GM19193 (cell line): ENCODE data around the gene KCNK7.

Experiments
- POLR2A ChIP-seq: IDR thresholded peaks from 4 replicates; pipeline ENCODE4 v1.6.1; 2011; ENCODE audit not compliant: insufficient read depth, insufficient read length; ENCODE audit errors: extremely low read depth

KCNK7 gene

DNA sequence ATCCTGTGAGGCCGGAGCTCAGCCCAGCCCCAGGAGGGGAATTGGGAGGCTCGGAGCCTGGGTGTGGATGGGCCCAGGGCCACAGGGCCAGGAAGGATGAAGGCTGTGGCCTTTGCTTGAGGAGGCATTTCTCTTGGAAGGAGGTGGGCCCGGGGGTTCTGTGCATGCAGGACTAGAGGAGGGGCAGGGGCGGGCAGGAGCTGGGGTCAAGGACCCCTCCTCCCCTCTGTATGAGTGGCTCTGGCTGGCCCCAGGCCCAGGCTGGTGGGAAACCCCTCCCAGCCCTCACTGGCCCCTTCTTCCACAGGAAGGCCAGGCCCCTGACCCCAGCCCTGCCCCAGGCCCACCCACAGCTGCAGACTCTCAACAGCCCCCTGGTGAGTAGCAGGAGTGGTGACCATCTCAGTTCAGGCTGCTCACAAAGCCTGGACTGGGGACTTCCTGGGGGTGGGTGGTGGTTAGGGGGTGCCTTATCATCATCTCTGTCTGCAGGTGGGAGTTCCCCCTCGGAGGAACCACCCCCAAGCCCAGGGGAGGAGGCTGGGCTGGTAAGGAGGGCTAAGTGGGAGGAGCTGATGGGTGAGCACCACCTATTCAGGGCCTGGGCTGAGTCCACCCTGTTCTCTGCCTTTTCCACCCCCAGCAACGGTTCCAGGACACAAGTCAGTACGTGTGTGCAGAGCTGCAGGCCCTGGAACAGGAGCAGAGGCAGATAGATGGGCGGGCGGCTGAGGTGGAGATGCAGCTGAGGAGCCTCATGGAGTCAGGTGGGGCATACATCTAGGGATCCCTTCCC lies 6.0 kb downstream of the KCNK7 start:
- no peak for TF ChIP-seq POLR2A

- TF ChIP-seq POLR2A = peak; percentile 53
Observed at GRCh38 chr11:65588199-65589054, 7.2 kb downstream of the KCNK7 start.

DNA sequence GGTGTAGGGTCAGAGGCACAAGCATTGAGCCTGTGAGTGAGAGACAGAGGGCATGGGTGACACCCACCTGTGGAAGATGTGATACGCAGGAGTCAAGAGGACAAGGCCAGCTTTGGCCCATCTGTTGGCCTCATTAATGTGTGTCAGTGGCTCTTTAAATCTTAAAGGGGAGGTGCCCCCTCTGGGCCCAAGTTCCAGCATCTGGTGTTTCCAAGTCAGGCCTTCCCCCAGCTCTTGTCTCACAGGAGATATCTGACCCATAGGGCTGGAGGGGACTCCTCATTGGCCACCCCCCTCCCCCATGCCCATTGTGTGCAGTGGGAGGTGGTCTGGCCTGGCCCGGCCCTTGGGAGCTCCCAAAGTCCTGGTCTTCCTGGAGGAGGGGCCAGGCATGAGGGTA lies 8.9 kb downstream of the KCNK7 start:
- TF ChIP-seq POLR2A = no peak

DNA sequence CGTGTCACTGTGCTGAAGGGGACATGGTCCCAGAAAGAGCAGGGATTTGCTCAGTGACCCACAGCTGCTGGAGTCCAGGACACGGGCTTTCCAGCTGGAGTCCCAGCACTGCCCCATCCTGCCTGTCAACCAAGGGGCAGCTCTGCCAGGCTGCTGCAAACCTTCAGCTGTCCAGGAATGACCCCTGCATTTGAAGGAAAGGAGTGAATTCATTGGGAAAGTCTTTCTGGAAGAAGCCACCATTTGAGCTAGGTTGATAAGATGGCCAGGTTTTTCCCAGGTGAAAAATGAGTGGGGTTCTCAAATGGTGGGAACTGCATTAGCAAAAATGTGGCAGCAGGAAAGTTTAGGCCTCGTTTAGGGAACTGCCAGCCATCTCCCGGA lies 9.4 kb downstream of the KCNK7 start:
- no peak for TF ChIP-seq POLR2A

DNA sequence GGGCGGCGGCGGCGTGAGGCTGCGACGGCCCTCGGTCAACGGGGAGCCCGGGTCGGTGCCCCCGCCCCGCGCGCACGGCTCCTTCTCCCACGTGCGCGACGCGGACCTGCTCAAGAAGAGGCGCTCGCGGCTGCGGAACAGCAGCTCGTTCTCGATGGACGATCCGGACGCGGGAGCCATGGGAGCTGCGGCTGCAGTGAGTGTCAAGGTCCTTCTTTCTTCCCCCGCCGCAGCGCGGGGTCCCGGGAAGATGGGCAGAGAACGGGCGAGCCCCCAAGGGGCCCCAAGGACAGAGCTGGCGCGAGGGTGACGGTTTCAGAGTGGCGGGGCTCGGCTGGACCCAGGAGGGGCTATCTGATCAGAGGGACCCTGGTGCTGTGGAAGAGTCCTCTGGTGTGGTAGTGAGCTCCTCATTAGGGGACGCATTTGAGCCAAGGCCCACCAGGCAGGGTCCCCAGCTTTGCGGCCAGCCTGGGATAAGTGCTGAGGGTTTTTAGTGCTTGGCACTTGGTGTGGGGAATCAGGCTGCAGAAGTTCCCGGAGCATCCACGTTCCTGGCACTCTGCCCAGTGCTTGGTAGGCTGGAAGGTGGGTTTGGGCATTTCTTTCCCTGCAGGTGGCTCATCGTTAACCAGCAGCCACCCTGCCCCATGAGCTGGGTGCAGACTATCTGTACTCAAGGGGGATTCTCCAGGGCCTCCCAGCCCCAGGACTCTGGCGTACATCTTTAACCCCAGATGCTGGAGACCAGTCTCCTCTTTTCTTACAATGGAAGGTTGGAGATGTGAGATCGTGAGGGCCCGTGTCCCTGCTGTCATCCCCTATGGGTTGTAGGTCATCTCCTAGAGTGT lies 10.0 kb downstream of the KCNK7 start:
- TF ChIP-seq POLR2A = no peak

- TF ChIP-seq POLR2A = no peak
Observed at GRCh38 chr11:65584723-65585171, 10.9 kb downstream of the KCNK7 start.

DNA sequence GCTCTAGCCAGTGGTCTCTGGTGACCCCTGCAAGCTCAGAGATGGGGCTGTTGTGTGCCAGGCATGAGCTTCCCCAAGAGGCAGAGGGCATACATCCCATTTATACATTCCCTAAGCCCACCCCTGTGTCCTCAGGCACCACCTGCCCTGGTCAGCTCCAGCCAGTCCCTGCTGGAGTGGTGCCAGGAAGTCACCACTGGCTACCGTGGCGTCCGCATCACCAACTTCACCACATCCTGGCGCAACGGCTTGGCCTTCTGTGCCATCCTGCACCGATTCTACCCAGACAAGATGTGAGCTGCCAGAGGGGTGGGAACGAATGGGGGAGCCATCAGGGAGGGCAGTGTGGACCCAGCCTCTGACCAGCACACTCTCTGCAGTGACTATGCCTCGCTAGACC lies 11.5 kb downstream of the KCNK7 start:
- no peak for TF ChIP-seq POLR2A

DNA sequence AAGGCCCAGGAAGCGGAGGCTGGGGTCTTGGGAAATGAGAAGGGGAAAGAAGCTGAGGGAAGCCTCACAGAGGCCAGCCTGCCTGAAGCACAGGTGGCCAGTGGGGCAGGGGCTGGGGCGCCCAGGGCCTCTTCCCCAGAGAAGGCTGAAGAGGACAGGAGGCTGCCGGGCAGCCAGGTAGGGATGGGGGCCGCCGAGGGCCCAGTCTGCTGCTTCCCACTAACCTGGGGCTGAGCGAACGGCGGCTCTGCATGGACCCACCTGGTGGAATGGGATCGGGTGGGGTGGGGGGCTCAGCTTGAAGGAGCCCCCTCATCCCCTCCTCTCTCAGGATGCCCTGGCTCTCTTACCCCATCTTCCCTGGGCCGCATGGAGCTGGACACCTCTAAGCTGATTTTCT lies 12.0 kb downstream of the KCNK7 start:
- TF ChIP-seq POLR2A = no peak

- TF ChIP-seq POLR2A = no peak
Observed at GRCh38 chr11:65581928-65582327, 13.7 kb downstream of the KCNK7 start.

- no peak for TF ChIP-seq POLR2A
Observed at GRCh38 chr11:65580756-65581155, 14.8 kb downstream of the KCNK7 start.

GRCh38 chr11:65580031-65580692 lies 15.4 kb downstream of the KCNK7 start:
- TF ChIP-seq POLR2A = no peak

GRCh38 chr11:65579291-65579690 lies 16.3 kb downstream of the KCNK7 start:
- TF ChIP-seq POLR2A = no peak

- no peak for TF ChIP-seq POLR2A
Observed at GRCh38 chr11:65578667-65579066, 16.9 kb downstream of the KCNK7 start.

DNA sequence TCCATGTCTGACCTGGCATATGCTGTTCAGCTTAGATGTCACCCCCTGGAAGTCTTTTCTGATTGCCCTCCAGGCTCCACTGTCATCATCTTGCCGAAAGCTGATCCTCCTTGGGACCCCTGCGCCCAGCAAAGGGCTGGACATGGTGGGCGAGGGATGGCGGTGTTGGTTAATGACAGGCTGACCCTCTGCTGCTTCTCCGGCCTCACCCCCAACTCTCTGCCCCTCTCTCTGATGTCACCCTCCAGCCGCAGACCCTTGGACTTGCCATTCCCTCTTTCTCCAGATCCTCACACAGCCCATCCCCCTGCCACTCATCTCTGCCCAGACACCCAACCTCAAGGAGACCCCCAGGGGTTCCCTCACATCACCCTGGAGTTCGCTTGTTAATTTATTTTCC lies 17.5 kb downstream of the KCNK7 start:
- TF ChIP-seq POLR2A = no peak
